ENCODE data around the gene B9D2.
"Not testable (repeated sequence)": the region's sequence is repeated elsewhere in the genome, so short reads cannot be mapped to it uniquely, and the experiment has no call there.

GRCh38 chr19:41408846-41409245 is 44.9 kb upstream of the B9D2 start:
- not testable (repeated sequence) for TF ChIP-seq EZH2phosphoT487 (IDR thresholded peaks at IDR 0.05; ENCODE audit: borderline replicate concordance); POLR2A (IDR thresholded peaks at IDR 0.05; ENCODE audit: borderline replicate concordance, extremely low read depth, insufficient read depth, insufficient read length); REST (IDR thresholded peaks at IDR 0.05; ENCODE audit: low read depth); EZH2 (IDR thresholded peaks at IDR 0.05); SRF (IDR thresholded peaks at IDR 0.05; ENCODE audit: low read depth); CEBPB (IDR thresholded peaks at IDR 0.05; ENCODE audit: low read depth); POLR2AphosphoS5 (IDR thresholded peaks at IDR 0.05; ENCODE audit: low read depth, low read length); SIN3A (IDR thresholded peaks at IDR 0.05; ENCODE audit: low read depth); FOSL1 (IDR thresholded peaks at IDR 0.05; ENCODE audit: low read depth)
- TF ChIP-seq, protein P1, sequence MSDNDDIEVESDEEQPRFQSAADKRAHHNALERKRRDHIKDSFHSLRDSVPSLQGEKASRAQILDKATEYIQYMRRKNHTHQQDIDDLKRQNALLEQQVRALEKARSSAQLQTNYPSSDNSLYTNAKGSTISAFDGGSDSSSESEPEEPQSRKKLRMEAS (IDR thresholded peaks at IDR 0.05) = not testable (repeated sequence)
- TF ChIP-seq, protein P2, sequence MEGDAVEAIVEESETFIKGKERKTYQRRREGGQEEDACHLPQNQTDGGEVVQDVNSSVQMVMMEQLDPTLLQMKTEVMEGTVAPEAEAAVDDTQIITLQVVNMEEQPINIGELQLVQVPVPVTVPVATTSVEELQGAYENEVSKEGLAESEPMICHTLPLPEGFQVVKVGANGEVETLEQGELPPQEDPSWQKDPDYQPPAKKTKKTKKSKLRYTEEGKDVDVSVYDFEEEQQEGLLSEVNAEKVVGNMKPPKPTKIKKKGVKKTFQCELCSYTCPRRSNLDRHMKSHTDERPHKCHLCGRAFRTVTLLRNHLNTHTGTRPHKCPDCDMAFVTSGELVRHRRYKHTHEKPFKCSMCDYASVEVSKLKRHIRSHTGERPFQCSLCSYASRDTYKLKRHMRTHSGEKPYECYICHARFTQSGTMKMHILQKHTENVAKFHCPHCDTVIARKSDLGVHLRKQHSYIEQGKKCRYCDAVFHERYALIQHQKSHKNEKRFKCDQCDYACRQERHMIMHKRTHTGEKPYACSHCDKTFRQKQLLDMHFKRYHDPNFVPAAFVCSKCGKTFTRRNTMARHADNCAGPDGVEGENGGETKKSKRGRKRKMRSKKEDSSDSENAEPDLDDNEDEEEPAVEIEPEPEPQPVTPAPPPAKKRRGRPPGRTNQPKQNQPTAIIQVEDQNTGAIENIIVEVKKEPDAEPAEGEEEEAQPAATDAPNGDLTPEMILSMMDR (IDR thresholded peaks at IDR 0.05 in 2 of 3, conservative IDR thresholded peaks at IDR 0.05 in 1 of 3; ENCODE audit: borderline replicate concordance in 1 of 3, insufficient read depth in 1 of 3, low read depth in 2 of 3, low read length in 2 of 3) = not testable (repeated sequence)
- TF ChIP-seq, protein P3, sequence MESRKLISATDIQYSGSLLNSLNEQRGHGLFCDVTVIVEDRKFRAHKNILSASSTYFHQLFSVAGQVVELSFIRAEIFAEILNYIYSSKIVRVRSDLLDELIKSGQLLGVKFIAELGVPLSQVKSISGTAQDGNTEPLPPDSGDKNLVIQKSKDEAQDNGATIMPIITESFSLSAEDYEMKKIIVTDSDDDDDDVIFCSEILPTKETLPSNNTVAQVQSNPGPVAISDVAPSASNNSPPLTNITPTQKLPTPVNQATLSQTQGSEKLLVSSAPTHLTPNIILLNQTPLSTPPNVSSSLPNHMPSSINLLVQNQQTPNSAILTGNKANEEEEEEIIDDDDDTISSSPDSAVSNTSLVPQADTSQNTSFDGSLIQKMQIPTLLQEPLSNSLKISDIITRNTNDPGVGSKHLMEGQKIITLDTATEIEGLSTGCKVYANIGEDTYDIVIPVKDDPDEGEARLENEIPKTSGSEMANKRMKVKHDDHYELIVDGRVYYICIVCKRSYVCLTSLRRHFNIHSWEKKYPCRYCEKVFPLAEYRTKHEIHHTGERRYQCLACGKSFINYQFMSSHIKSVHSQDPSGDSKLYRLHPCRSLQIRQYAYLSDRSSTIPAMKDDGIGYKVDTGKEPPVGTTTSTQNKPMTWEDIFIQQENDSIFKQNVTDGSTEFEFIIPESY (IDR thresholded peaks at IDR 0.05; ENCODE audit: extremely low read depth, insufficient replicate concordance, low read length) = not testable (repeated sequence)
